ENCODE measurements around the gene ZFYVE27.
A peak's percentile ranks its signal among the peaks of the same experiment; 100 is the strongest.

The ZFYVE27 gene

GRCh38 chr10:97714401-97715258 is 22.3 kb upstream of the ZFYVE27 start (continued):
- TF ChIP-seq ZNF514 (tag by site-specific recombination; IDR thresholded peaks at IDR 0.05) (no peak), ZBTB11 (tag by site-specific recombination; conservative IDR thresholded peaks at IDR 0.05; ENCODE audit: low read depth) (peak; percentile 29; the same call in 1 of the 2 replicates), ZNF146 (tag by site-specific recombination; IDR thresholded peaks at IDR 0.05) (no peak), PRDM4 (tag by site-specific recombination; IDR thresholded peaks at IDR 0.05) (no peak), ZBTB21 (tag by site-specific recombination; IDR thresholded peaks at IDR 0.05) (no peak), ZNF362 (tag by site-specific recombination; IDR thresholded peaks at IDR 0.05) (no peak), RBAK (tag by site-specific recombination; IDR thresholded peaks at IDR 0.05) (no peak), ZNF600 (tag by site-specific recombination; IDR thresholded peaks at IDR 0.05) (peak; percentile 84), ZBTB7A (tag by site-specific recombination; IDR thresholded peaks at IDR 0.05; ENCODE audit: low read depth) (0 out of 2 replicates have a peak, but pooled peaks have one; percentile 42), YY2 (tag by site-specific recombination; IDR thresholded peaks at IDR 0.05) (no peak), ZNF2 (tag by site-specific recombination; IDR thresholded peaks at IDR 0.05) (no peak), PRDM2 (tag by site-specific recombination; IDR thresholded peaks at IDR 0.05; ENCODE audit: borderline replicate concordance) (no peak), PRDM6 (tag by site-specific recombination; IDR thresholded peaks at IDR 0.05) (no peak), SP7 (tag by site-specific recombination; IDR thresholded peaks at IDR 0.05) (peak; percentile 31; the same call in 1 of the 2 replicates), GLIS2 (tag by site-specific recombination; IDR thresholded peaks at IDR 0.05) (peak; percentile 60), ZNF350 (tag by site-specific recombination; IDR thresholded peaks at IDR 0.05) (no peak), HOXC10 (CRISPR knock-in tag; IDR thresholded peaks at IDR 0.05) (no peak), ZNF302 (tag by site-specific recombination; IDR thresholded peaks at IDR 0.05; ENCODE audit: low read depth) (no peak), ZBTB26 (tag by site-specific recombination; optimal IDR thresholded peaks at IDR 0.05) (peak; percentile 95), KLF10 (tag by site-specific recombination; IDR thresholded peaks at IDR 0.05) (0 out of 2 replicates have a peak, but pooled peaks have one; percentile 39), ZNF654 (tag by site-specific recombination; IDR thresholded peaks at IDR 0.05; ENCODE audit: low read depth) (no peak), ZNF558 (tag by site-specific recombination; IDR thresholded peaks at IDR 0.05) (no peak), ZNF112 (tag by site-specific recombination; IDR thresholded peaks at IDR 0.05) (no peak)

All from HEK293 (cell line).